Ectodermal cell (in vitro differentiated cells): ENCODE measurements around the gene PROM1.

Experiments used
- H3K27ac ChIP-seq: 2 replicates; pipeline ENCODE4 v1.7.0; 2013; ENCODE audit warnings: mild to moderate bottlenecking, low read depth, low read length; ENCODE audit not compliant: insufficient read depth, poor library complexity, severe bottlenecking
- H3K27me3 ChIP-seq: 2 replicates; pipeline ENCODE4 v1.7.0; 2013; ENCODE audit warnings: mild to moderate bottlenecking, low read length; ENCODE audit not compliant: insufficient read depth, control insufficient read depth, poor library complexity, severe bottlenecking
- H3K36me3 ChIP-seq: one replicate; pipeline ENCODE4 v1.7.0; 2013; ENCODE audit warnings: low read length; ENCODE audit not compliant: control insufficient read depth, insufficient read depth
- H3K4me1 ChIP-seq: one replicate; pipeline ENCODE4 v1.7.0; 2013; ENCODE audit warnings: low read length; ENCODE audit not compliant: control insufficient read depth, insufficient read depth
- H3K4me3 ChIP-seq: 2 replicates; pipeline ENCODE4 v1.7.0; 2013; ENCODE audit warnings: low read depth, low read length, control low read depth; ENCODE audit not compliant: insufficient read depth
- H3K9me3 ChIP-seq: 2 replicates; pipeline ENCODE4 v1.7.0; 2013; ENCODE audit warnings: mild to moderate bottlenecking, low read length, moderate library complexity; ENCODE audit not compliant: control insufficient read depth
- WGBS, 2 experiments: methylation state at CpG; one replicate each; pipeline ENCODE4 v1.1.7; 2013; ENCODE audit warnings: missing lambda C conversion rate in 2 of 2; 5-methylcytosine and 5-hydroxymethylcytosine counted together

Gene PROM1

GRCh38 chr4:16110661-16111290 is 27.0 kb upstream of the PROM1 start:
- no peak overlapping the region for H3K4me3 ChIP-seq
- no peak overlapping the region for H3K27ac ChIP-seq
- no peaks in the 10 kb centered on the region for H3K4me1 ChIP-seq
- no peaks in the 10 kb centered on the region for H3K36me3 ChIP-seq
- WGBS, 2 experiments, result 84 to 86% methylated on average over 3 of the region's 3 CpGs
- no peaks in the 10 kb centered on the region for H3K27me3 ChIP-seq
- H3K9me3 ChIP-seq, result no peaks in the 10 kb centered on the region

- no peaks in the 10 kb centered on the region for H3K36me3 ChIP-seq
- no peak overlapping the region for H3K4me3 ChIP-seq
- H3K4me1 ChIP-seq, result no peaks in the 10 kb centered on the region
- no peaks in the 10 kb centered on the region for H3K27me3 ChIP-seq
- no peak overlapping the region for H3K27ac ChIP-seq
- H3K9me3 ChIP-seq, result no peaks in the 10 kb centered on the region
Observed at GRCh38 chr4:16110199-16110598, 26.4 kb upstream of the PROM1 start.

DNA sequence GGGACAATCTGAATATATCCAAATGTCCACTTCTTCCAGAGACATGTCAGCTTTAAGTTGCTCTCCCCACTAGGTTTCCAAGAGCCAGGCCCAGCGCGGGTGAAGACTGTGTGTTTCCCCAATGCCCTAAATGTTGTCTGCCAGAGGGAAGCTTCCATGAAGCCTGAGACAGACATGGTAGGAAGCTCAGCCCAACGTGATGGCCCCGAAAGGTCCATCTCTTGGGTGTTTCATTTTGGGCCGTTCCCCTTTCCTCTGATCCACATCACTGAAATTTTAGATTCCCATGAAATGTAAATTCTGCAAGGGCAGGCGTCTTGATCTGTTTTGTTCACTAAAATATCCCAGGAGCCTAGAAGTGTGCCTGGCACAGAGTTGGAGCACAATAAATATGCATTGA is 25.4 kb upstream of the PROM1 start:
- Histone ChIP-seq H3K36me3 (no peaks in the 10 kb centered on the region), H3K27me3 (no peaks in the 10 kb centered on the region), H3K4me3 (no peak overlapping the region), H3K9me3 (no peaks in the 10 kb centered on the region), H3K27ac (no peak overlapping the region), H3K4me1 (no peaks in the 10 kb centered on the region)
- 91 to 93% methylated on average over 6 of the region's 6 CpGs for WGBS, 2 experiments

GRCh38 chr4:16106956-16107355 is 23.1 kb upstream of the PROM1 start:
- H3K27me3 ChIP-seq, result no peaks in the 10 kb centered on the region
- WGBS, 2 experiments, result 92 to 95% methylated on average over 6 of the region's 6 CpGs

GRCh38 chr4:16104520-16104919 is 20.7 kb upstream of the PROM1 start:
- H3K27ac ChIP-seq, result no peak overlapping the region
- H3K36me3 ChIP-seq, result no peaks in the 10 kb centered on the region
- WGBS, 2 experiments, result 97 to 98% methylated on average over 2 of the region's 2 CpGs
- no peaks in the 10 kb centered on the region for H3K9me3 ChIP-seq
- H3K4me1 ChIP-seq, result no peaks in the 10 kb centered on the region
- no peak overlapping the region for H3K4me3 ChIP-seq
- no peaks in the 10 kb centered on the region for H3K27me3 ChIP-seq

More at GRCh38 chr4:16106956-16107355, 23.1 kb upstream of the PROM1 start:
- Histone ChIP-seq H3K9me3 (no peaks in the 10 kb centered on the region), H3K36me3 (no peaks in the 10 kb centered on the region), H3K4me3 (no peak overlapping the region), H3K4me1 (no peaks in the 10 kb centered on the region), H3K27ac (no peak overlapping the region)

DNA sequence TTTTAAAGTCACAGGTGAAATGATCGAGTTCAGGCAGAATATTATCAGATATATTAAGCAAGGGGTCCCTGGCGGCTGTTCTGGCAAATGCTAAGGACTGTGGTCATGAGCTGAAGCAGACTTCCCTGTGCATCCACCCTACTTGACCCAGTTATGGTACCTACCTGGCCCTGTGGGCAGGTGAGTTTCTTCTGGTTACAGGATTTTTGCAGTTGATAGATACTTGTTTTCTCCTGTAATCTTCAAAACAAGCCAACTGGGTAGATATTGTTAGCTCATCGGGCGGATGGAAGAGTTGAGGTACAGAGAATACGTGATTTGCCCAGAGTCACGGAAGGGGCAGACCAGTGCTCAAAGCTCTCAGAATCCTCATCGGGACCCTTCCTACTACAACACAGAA is 18.5 kb upstream of the PROM1 start:
- H3K27ac ChIP-seq, result no peak overlapping the region
- no peaks in the 10 kb centered on the region for H3K27me3 ChIP-seq
- 91 to 96% methylated on average over 6 to 7 of the region's 7 CpGs for WGBS, 2 experiments
- H3K4me3 ChIP-seq, result no peak overlapping the region
- H3K9me3 ChIP-seq, result no peaks in the 10 kb centered on the region
- no peaks in the 10 kb centered on the region for H3K4me1 ChIP-seq
- no peaks in the 10 kb centered on the region for H3K36me3 ChIP-seq

DNA sequence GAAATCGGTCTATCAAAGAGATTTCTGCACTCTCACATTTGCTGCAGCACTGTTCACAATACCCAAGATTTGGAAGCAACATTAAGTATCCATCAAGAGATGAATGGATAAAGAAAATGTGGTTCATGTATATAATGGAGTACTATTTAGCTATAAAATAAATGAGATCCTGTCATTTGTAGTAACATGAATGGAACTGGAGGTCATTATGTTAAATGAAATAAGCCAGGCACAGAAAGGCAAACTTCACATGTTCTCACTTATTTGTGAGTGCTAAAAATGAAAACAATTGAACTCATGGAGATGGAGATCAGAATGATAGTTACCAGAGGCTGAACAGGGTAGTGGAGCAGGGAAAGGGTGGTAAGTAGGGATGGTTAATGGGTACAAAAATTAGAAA is 17.0 kb upstream of the PROM1 start:
- Histone ChIP-seq H3K27ac (no peak overlapping the region), H3K4me1 (no peaks in the 10 kb centered on the region), H3K9me3 (no peaks in the 10 kb centered on the region), H3K4me3 (no peak overlapping the region), H3K36me3 (no peaks in the 10 kb centered on the region), H3K27me3 (no peaks in the 10 kb centered on the region)
- WGBS, 2 experiments, result 82 to 87% methylated on average over 1 of the region's 1 CpG

DNA sequence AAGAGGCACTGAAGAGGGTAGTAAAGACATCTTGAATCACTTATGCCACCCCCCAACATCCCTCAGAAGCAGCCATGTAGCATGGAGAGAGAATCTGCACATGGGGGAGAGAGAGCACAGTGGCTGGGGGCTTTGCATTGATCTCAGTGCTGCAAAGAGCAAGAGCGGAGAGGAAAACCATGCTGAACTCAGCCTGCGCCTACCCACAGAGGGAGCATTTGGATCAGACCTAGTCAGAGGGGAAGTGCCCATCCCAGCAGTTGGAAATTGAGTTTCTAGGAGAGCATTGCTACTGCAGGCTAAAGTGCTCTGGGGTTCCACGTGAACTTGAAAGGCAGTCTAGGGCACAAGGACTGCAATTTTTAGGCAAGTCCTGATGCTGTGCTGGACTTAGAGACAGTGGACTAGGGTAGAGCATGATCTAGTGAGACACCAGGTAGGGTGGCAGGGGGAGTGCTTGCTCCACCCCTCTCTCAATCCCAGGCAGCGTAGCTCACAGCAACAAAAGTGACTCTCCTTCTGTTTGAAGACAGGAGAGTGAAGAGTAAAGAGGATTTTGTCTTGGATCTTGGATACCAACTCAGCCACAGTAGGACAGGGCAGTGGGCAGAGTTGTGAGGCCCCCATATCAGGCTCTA is 9.0 kb upstream of the PROM1 start:
- no peak overlapping the region for H3K27ac ChIP-seq
- H3K27me3 ChIP-seq, result no peaks in the 10 kb centered on the region
- no peaks in the 10 kb centered on the region for H3K4me1 ChIP-seq
- no peaks in the 10 kb centered on the region for H3K36me3 ChIP-seq
- H3K4me3 ChIP-seq, result no peak overlapping the region
- no peaks in the 10 kb centered on the region for H3K9me3 ChIP-seq
- WGBS, 2 experiments, result 80 to 84% methylated on average over 4 of the region's 4 CpGs

- no peak overlapping the region for H3K4me3 ChIP-seq
- peaks cover 11% of the 10 kb centered on the region for H3K27me3 ChIP-seq
- WGBS, 2 experiments, result 79 to 94% methylated on average over 2 of the region's 2 CpGs
- H3K36me3 ChIP-seq, result no peaks in the 10 kb centered on the region
- H3K4me1 ChIP-seq, result no peaks in the 10 kb centered on the region
- no peak overlapping the region for H3K27ac ChIP-seq
- no peaks in the 10 kb centered on the region for H3K9me3 ChIP-seq
Observed at GRCh38 chr4:16090096-16090705, 6.4 kb upstream of the PROM1 start.

DNA sequence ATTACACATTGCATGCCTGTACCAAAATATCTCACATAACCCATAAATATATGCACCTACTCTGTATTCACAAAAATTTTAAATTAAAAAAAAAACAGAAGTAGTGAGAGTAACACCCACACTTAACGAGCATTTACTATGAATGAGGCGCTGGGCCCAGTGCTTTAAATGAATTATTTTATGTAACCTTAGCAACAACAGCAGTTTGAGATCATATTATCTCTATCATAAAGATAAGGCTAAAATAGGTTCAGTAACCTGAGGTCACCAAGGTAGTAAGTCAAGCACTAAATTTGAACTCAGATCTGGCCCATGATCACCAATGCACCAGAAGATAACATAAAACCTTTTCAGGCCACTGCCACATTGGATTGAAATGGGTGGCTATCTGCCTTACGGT is 5.3 kb upstream of the PROM1 start:
- H3K27ac ChIP-seq, result no peak overlapping the region
- H3K27me3 ChIP-seq, result peaks cover 22% of the 10 kb centered on the region
- WGBS, 2 experiments, result 95 to 100% methylated on average over 1 to 3 of the region's 3 CpGs
- H3K36me3 ChIP-seq, result no peaks in the 10 kb centered on the region
- no peaks in the 10 kb centered on the region for H3K9me3 ChIP-seq
- H3K4me3 ChIP-seq, result no peak overlapping the region
- no peaks in the 10 kb centered on the region for H3K4me1 ChIP-seq
